HK-2 (cell line): ENCODE results near the gene ZYG11B.
"Not testable (repeated sequence)": the region's sequence is repeated elsewhere in the genome, so short reads cannot be mapped to it uniquely, and the experiment has no call there.

Experiments used
- DNase-seq: peaks from one replicate; pipeline ENCODE4 v3.0.0-alpha.2; 2018; ENCODE audit not compliant: unreplicated experiment

ZYG11B gene

DNA sequence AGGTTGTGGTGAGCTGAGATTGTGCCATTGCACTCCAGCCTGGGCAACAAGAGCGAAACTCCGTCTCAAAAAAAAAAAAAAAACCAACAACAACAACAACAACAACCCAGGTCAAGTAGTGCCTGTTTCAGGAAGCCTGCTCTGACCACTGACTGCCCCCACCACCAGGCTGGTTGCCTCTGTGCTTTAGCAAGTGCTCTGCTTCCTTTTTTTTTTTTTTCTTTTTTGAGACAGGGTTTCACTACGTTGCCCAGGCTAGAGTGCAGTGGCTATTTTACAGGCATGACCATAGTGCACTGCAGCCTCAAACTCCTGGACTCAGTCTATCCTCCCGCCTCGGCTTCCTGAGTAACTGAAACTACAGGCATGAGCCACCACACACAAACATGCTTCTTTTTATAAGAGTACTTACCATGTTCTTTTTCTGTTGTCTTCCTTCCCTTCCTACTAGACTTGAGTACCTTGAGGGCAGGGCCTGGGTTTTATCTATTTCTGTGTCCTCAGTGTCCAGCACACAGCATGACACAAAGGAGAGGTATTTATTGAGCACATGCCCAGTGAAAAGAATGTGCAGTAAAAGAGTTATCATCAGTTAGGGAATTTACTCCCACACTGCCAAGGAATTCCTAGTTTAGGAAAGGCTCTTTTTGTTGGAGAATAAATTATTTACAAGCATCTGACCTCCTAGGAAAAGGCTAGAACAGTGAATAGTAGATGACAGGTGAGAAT is 18.2 kb upstream of the ZYG11B start:
- peak; percentile 18 for DNase-seq

- DNase-seq: no peak
Measured at GRCh38 chr1:52709016-52709415, 17.2 kb upstream of the ZYG11B start.

DNA sequence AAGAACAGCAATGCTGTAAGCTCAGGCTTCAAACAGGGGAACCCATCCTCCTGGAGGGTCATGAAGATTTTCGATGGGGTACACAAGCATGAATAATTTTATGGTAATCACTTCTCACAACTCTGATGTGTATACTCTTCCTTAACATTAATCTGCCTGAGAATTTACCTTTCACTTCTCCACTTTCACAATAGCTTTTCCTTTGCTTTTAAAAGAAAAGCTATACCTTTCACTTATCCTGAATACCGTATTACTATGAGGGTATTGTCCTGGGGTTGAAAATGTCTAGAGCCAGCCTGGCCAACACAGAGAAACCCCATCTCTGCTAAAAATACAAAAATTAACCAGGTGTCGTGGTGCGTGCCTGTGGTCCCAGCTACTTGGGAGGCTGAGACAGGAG is 12.7 kb upstream of the ZYG11B start:
- no peak for DNase-seq

- DNase-seq: not testable (repeated sequence)
Measured at GRCh38 chr1:52715296-52715695, 11.0 kb upstream of the ZYG11B start.

- no peak for DNase-seq
Measured at GRCh38 chr1:52723260-52723659, 3.0 kb upstream of the ZYG11B start.

- DNase-seq: no peak
Measured at GRCh38 chr1:52725903-52726264, 369 bp upstream of the ZYG11B start.

DNA sequence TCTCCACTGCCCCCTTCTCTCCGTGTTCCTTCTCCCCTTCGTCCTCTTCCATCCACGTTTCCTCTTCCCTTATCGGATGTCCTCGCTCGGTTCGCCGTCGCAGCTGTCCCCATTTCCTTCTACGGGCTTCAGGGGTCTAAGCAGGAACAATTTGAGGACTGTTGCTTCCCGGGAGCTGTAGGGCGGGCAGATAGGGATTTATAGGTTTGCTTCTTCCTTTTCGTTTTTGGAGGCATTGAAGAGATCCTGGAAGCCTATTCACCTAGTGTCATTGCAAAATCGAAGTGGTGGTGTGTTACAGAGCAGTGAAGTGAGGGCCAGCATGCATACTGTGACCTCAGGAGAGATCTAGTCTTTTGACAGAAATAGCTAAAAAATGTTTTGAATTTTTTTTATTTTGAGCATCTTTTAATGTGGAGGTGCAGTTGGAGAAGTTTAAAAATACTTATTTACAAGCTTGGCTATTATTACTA is 897 bp downstream of the ZYG11B start:
- DNase-seq: no peak

DNA sequence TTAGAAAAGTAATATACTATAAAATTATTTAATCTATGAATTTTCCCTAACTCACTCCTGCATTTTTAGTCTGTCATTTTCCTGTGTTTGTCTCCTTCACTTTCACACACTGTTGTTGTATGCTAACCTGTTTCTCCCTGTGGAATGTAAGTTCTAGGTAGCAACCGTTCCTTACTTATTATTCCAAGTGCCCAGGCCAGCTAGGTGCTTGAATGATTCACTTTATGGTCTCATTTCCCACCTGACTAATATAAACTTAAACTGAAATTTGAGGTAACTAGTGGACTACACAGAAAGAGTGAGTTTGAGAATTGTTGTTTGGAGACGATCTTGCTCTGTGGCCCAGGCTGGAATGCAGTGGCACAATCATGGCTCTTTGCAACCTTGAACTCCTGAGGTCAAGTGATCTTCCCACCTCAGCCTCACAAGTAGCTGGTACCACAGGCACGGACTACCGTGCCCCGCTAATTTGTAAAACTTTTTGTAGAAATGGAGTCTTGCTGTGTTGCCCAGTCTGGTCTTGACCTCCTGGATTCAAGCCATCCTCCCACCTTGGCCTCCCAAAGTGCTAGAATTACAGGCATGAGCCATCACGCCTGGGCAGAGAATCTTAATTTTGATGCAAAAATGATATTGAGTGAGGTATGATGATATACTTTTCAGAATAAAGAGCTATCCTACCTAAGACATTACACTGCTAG is 1.9 kb downstream of the ZYG11B start:
- DNase-seq: no peak

- no peak for DNase-seq
Measured at GRCh38 chr1:52733368-52733767, 7.1 kb downstream of the ZYG11B start.

- not testable (repeated sequence) for DNase-seq
Measured at GRCh38 chr1:52735371-52735770, 9.1 kb downstream of the ZYG11B start.

- DNase-seq: no peak
Measured at GRCh38 chr1:52738148-52738547, 11.9 kb downstream of the ZYG11B start.

- no peak for DNase-seq
Measured at GRCh38 chr1:52738893-52739292, 12.6 kb downstream of the ZYG11B start.

DNA sequence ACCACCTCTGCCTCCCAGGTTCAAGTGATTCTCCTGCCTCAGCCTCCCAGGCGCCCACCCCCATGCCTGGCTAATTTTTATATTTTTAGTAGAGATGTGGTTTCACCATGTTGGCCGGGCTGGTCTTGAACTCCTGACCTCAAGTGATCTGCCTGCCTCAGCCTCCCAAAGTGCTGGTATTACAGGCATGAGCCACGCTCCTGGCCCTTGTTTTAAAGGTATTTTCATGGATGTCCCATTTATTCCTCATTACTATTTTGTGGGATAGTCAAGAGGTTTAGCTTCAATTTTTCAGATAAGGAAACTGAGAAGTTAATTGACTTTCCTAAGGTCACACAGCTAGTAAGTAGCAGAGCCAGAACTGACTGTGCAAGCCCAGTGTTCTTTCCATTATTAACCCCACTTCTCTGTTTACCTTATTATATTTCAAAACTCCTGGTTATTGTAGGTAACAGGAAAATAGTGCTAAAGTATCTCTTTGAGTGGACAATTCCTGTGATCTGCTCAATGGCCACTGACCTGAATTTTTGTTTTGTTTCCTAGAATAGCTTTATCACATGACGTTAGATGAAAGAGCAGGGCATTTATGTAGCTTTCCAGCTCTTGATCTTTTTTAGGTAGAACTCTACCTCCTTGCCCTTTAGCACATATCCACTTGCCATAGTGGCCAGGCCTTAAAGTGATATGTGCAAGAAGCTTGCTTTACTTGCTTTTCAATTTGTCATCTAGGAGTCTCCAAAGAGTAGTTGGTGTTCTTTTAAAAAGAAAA is 13.6 kb downstream of the ZYG11B start:
- no peak for DNase-seq

DNA sequence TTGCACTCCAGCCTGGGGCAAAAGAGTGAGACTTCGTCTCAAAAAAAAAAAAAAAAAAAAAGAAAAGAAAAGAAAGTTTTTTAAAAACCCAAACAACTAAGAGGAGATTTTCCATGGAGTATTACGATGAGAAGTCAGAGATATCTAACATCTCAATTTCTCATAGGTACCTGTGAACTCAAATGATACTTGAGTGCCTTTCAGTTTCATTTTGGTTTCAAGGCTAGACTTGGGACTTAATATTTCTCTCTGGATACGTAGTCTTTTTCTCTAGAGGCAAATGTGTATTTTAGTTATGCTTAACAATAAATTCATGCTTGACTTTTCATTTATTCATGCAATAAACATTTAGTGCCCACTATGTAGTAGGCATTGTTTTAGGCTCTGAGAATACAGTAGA is 15.0 kb downstream of the ZYG11B start:
- no peak for DNase-seq

DNA sequence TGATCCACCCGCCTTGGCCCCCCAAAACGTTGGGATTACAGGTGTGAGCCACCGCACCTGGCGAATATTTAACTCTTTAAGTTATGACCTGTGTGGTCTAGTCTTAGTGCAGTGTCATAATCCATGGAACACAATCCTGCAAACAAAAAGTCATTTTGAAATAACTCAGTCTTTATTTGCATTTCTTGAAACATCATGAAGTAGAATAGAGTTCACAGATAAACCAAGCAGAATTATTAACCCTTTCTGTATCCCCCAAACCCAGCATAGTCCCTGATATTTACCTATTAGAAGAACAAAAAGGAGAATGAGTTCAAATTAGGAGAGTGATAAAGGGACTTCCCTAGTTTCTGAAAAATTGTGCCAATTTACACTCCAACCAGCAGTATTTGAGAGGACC is 19.9 kb downstream of the ZYG11B start:
- no peak for DNase-seq

GRCh38 chr1:52747450-52747849 is 21.2 kb downstream of the ZYG11B start:
- no peak for DNase-seq

- no peak for DNase-seq
Measured at GRCh38 chr1:52748119-52748518, 21.9 kb downstream of the ZYG11B start.

- not testable (repeated sequence) for DNase-seq
Measured at GRCh38 chr1:52749496-52749895, 23.2 kb downstream of the ZYG11B start.

DNA sequence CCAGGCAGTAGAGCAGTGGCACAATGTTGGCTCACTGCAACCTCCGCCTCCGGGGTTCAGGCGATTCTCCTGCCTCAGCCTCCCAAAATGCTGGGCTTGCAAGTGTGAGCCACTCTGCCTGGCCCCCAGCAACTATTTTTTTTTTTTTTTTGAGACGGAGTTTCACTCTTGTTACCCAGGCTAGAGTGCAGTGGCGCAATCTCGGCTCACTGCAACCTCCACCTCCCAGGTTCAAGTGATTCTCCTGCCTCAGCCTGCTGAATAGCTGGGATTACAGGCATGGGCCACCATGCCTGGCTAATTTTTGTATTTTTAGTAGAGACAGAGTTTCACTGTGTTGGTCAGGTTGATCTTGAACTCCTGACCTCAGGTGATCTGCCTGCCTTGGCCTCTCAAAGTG is 23.9 kb downstream of the ZYG11B start:
- not testable (repeated sequence) for DNase-seq

GRCh38 chr1:52751589-52752483 is 25.6 kb downstream of the ZYG11B start:
- DNase-seq: no peak

GRCh38 chr1:52752484-52752826 is 26.2 kb downstream of the ZYG11B start:
- DNase-seq: no peak

DNA sequence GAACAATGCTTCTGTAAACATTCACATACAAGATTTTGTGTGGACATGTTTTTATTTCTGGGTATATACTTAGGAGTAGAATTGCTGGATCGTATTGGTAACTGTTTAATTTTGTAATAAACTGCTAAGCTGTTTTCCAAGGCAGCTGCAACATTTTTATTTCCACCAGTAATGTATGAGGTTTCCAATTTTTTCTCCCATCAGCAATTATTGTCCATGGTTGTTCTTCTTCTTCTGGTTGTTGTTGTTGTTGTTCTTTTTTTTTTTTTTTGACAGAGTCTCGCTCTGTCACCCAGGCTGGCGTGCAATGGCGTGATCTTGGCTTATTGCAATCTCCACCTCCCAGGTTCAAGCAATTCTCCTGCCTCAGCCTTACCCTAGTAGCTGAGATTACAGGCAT is 26.9 kb downstream of the ZYG11B start:
- no peak for DNase-seq
